Tibial nerve (tissue), 4 donors: ENCODE data around the gene VWA8. TPM values are rescaled to one million over a fixed set of nuclear protein-coding genes. Genes with fewer than 3 reads are reported as not detected.

Experiments
- DNase-seq, 2 donors: peaks; one replicate each; pipeline ENCODE4 v3.0.0-alpha.2; 2019; ENCODE audit warnings: low spot score in 2 of 2
- H3K27ac ChIP-seq, 4 donors: fragments of 200-600 bp; sonication (generic) in 3 of 4; one replicate each; pipeline ENCODE4 v1.5.1; 2017 to 2019; ENCODE audit warnings: mild to moderate bottlenecking in 1 of 4
- H3K27me3 ChIP-seq, 2 donors: fragments of 200-600 bp; sonication (generic) in 1 of 2; one replicate each; pipeline versions ENCODE4 v1.5.1 to v1.6.0; 2017 to 2019
- H3K36me3 ChIP-seq, 3 donors: fragments of 200-600 bp; sonication (generic); one replicate each; pipeline ENCODE4 v1.5.1; 2018 to 2019
- H3K4me1 ChIP-seq, 4 donors: fragments of 200-600 bp; sonication (generic) in 3 of 4; one replicate each; pipeline ENCODE4 v1.5.1; 2017 to 2019
- H3K4me3 ChIP-seq, 4 donors: fragments of 200-600 bp; sonication (generic) in 3 of 4; one replicate each; pipeline ENCODE4 v1.5.1; 2017 to 2019; ENCODE audit warnings: mild to moderate bottlenecking in 1 of 4, moderate library complexity in 1 of 4
- H3K9me3 ChIP-seq, 4 donors: fragments of 200-600 bp; sonication (generic) in 3 of 4; one replicate each; pipeline ENCODE4 v1.5.1; 2017 to 2019
- CTCF ChIP-seq, 5 experiments: fragments of 200-600 bp in 3 of 5; fragments of 450-650 bp in 2 of 5; sonication (generic) in 3 of 5; IDR thresholded peaks; one replicate each; pipeline ENCODE4 v1.5.1; 2016 to 2019; ENCODE audit warnings: antibody characterized with exemption in 5 of 5, mild to moderate bottlenecking in 3 of 5, moderate library complexity in 2 of 5
- EP300 ChIP-seq, 2 donors: sonication (generic); formaldehyde crosslinking; IDR thresholded peaks; one replicate each; pipeline ENCODE4 v1.6.1; 2017; ENCODE audit warnings: antibody characterized with exemption in 2 of 2, mild to moderate bottlenecking in 1 of 2
- POLR2A ChIP-seq, 2 donors: fragments of 450-650 bp; IDR thresholded peaks; one replicate each; pipeline ENCODE4 v1.6.1; 2017; ENCODE audit warnings: antibody characterized with exemption in 2 of 2, mild to moderate bottlenecking in 2 of 2, moderate library complexity in 2 of 2
- WGBS, 2 donors: methylation state at CpG; one replicate each; pipeline ENCODE4 v1.1.5; 2018; 5-methylcytosine and 5-hydroxymethylcytosine counted together
- total RNA-seq, 4 donors: library from RNA; depleted of rRNA; stranded (reverse); fragments of >200 nt; gene quantifications; one replicate each; pipeline ENCODE4 v1.1.0, GENCODE V29; 2016

Gene VWA8
- total RNA-seq, 4 donors from 2014 or later: 20.8 to 36.9 (median 22.4) TPM

- Histone ChIP-seq H3K4me3 (no peak overlapping the region), H3K9me3 (no peaks in the 10 kb centered on the region), H3K4me1 (peaks cover 0 to 9% (median 0%) of the 10 kb centered on the region in 4 donors), H3K36me3 (no peaks in the 10 kb centered on the region), H3K27ac (no peak overlapping the region), H3K27me3 (no peaks in the 10 kb centered on the region)
- 42 to 59% methylated on average over 1 of the region's 1 CpG for WGBS, 2 donors
- TF ChIP-seq EP300 (IDR thresholded peaks at IDR 0.05) (no peak), CTCF (IDR thresholded peaks at IDR 0.05) (no peak), POLR2A (IDR thresholded peaks at IDR 0.05) (no peak)
- no peak for DNase-seq
Measured at GRCh38 chr13:41767801-41768200, 193.1 kb downstream of the VWA8 start.

- no peak overlapping the region for H3K4me3 ChIP-seq
- no peaks in the 10 kb centered on the region for H3K36me3 ChIP-seq
- H3K27me3 ChIP-seq: no peaks in the 10 kb centered on the region
- no peaks in the 10 kb centered on the region for H3K9me3 ChIP-seq
- no peak for DNase-seq
- no peak for TF ChIP-seq EP300 (IDR thresholded peaks at IDR 0.05)
- no peak for TF ChIP-seq POLR2A (IDR thresholded peaks at IDR 0.05)
- TF ChIP-seq CTCF (IDR thresholded peaks at IDR 0.05): no peak
- 68 to 72% methylated on average over 1 of the region's 1 CpG for WGBS, 2 donors
- peaks cover 0 to 9% (median 0%) of the 10 kb centered on the region in 4 donors for H3K4me1 ChIP-seq
- H3K27ac ChIP-seq: no peak overlapping the region
Measured at GRCh38 chr13:41766439-41766838, 194.5 kb downstream of the VWA8 start.

- no peaks in the 10 kb centered on the region for H3K9me3 ChIP-seq
- TF ChIP-seq POLR2A (IDR thresholded peaks at IDR 0.05): no peak
- no peak for TF ChIP-seq CTCF (IDR thresholded peaks at IDR 0.05)
- TF ChIP-seq EP300 (IDR thresholded peaks at IDR 0.05): no peak
- no peaks in the 10 kb centered on the region for H3K36me3 ChIP-seq
- H3K27ac ChIP-seq: no peak overlapping the region
- no peak for DNase-seq
- H3K27me3 ChIP-seq: no peaks in the 10 kb centered on the region
- WGBS, 2 donors: 60 to 75% methylated on average over 5 of the region's 5 CpGs
- peaks cover 0 to 9% (median 0%) of the 10 kb centered on the region in 4 donors for H3K4me1 ChIP-seq
- H3K4me3 ChIP-seq: no peak overlapping the region
Measured at GRCh38 chr13:41765813-41766212, 195.1 kb downstream of the VWA8 start.

- Histone ChIP-seq H3K27ac (no peak overlapping the region), H3K9me3 (no peaks in the 10 kb centered on the region), H3K27me3 (no peaks in the 10 kb centered on the region), H3K36me3 (peaks cover 0 to 3% (median 0%) of the 10 kb centered on the region in 3 donors), H3K4me1 (peaks cover 0 to 9% (median 0%) of the 10 kb centered on the region in 4 donors), H3K4me3 (no peak overlapping the region)
- WGBS, 2 donors: 51 to 63% methylated on average over 1 of the region's 1 CpG
- DNase-seq: no peak
- TF ChIP-seq POLR2A (IDR thresholded peaks at IDR 0.05): no peak
Measured at GRCh38 chr13:41765020-41765419, 195.9 kb downstream of the VWA8 start.

- DNase-seq: no peak
- Histone ChIP-seq H3K4me3 (no peak overlapping the region), H3K9me3 (no peaks in the 10 kb centered on the region), H3K36me3 (peaks cover 0 to 7% (median 0%) of the 10 kb centered on the region in 3 donors), H3K4me1 (peaks cover 0 to 9% (median 0%) of the 10 kb centered on the region in 4 donors), H3K27ac (no peak overlapping the region), H3K27me3 (no peaks in the 10 kb centered on the region)
- no peak for TF ChIP-seq POLR2A (IDR thresholded peaks at IDR 0.05)
- WGBS, 2 donors: 94 to 97% methylated on average over 4 of the region's 4 CpGs
Measured at GRCh38 chr13:41764558-41764957, 196.4 kb downstream of the VWA8 start.

- peaks cover 0 to 9% (median 0%) of the 10 kb centered on the region in 4 donors for H3K4me1 ChIP-seq
- no peak overlapping the region for H3K27ac ChIP-seq
- H3K36me3 ChIP-seq: peaks cover 0 to 15% (median 0%) of the 10 kb centered on the region in 3 donors
- no peaks in the 10 kb centered on the region for H3K27me3 ChIP-seq
- WGBS, 2 donors: 64 to 71% methylated on average over 3 of the region's 3 CpGs
- no peak overlapping the region for H3K4me3 ChIP-seq
- no peak for DNase-seq
- no peak for TF ChIP-seq CTCF (IDR thresholded peaks at IDR 0.05)
- TF ChIP-seq EP300 (IDR thresholded peaks at IDR 0.05): no peak
- no peak for TF ChIP-seq POLR2A (IDR thresholded peaks at IDR 0.05)
- no peaks in the 10 kb centered on the region for H3K9me3 ChIP-seq
Measured at GRCh38 chr13:41763782-41764181, 197.1 kb downstream of the VWA8 start.
